ENCODE measurements around the gene NAALADL2. TPM values are rescaled to one million over a fixed set of nuclear protein-coding genes. Genes with fewer than 3 reads are reported as not detected.

Gene NAALADL2
- total and polyA plus RNA-seq, 2 donors (not counting 3 experiments of a cell fraction or from before 2014, with no cell fraction given), result 1.1 to 4.0 TPM

DNA sequence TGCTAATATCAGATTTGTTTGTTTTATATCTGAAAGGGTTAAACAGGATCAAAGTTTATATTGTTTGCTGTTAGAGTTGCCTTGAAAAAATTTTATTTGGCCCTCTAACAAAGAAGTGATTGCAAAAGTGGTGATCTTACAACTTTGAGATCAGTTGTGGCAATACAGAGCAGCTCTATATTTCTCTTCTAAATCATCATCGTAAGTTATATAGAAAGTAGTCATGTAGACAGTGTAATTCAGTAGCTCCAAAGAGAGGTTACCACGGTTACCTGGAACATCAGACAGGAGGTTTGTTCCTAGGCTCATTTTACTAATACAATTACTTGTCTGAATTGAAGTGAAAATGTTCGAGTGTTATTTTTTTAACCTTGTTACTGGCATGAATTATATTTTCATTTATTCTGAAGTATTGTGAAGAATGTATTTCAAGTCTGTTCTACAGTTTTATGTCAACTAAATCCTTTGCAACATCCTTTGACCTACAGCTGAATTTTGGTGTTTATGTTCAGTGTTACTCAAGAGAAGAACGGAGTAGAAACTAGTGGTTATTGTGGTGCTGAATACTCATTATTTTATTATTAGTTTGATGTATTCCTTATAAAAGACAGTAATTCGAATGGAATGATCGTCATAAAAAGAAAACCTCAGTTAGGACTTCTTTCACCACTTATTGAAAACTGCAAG lies 214.2 kb downstream of the NAALADL2 start:
- dilution Hi-C loops (cut with MboI; ENCODE audit: extremely low pct_ligation_motif_present, low sequenced_read_pairs), result no loop called here

More for the DNA sequence above, 214.2 kb downstream of the NAALADL2 start:
- no peak for DNase-seq (ENCODE audit: low read depth, low spot score)
- ChIA-PET CTCF (no interaction called here), POLR2A (no interaction called here)
- H3K4me2 ChIP-seq (ENCODE audit: insufficient read depth, low read length), result no peak overlapping the region
- H3K79me2 ChIP-seq (ENCODE audit: control insufficient read depth, insufficient read depth, low read length), result no peaks in the 10 kb centered on the region
- no peaks in the 10 kb centered on the region for H3K36me3 ChIP-seq (ENCODE audit: control insufficient read depth in 2 of 2, extremely low read depth in 1 of 2, insufficient read depth in 2 of 2, low read length in 2 of 2)
- H3K4me1 ChIP-seq (ENCODE audit: control insufficient read depth, extremely low read depth, insufficient read depth, low read length), result no peaks in the 10 kb centered on the region
- no peaks in the 10 kb centered on the region for H3K9me3 ChIP-seq (replicated peaks; ENCODE audit: control insufficient read depth, insufficient read depth, low read length)
- intact Hi-C loops (cut with micrococcal nuclease), result no loop called here
- H4K20me1 ChIP-seq (replicated peaks; ENCODE audit: control insufficient read depth, extremely low read depth, insufficient read depth, low read length), result no peaks in the 10 kb centered on the region
- no peak overlapping the region for H2AFZ ChIP-seq (ENCODE audit: low read depth, low read length)
- H3K9ac ChIP-seq (replicated peaks; ENCODE audit: extremely low read depth, insufficient read depth, low read length), result no peak overlapping the region
- no peaks in the 10 kb centered on the region for H3K27me3 ChIP-seq (ENCODE audit: control insufficient read depth in 2 of 2, insufficient read depth in 2 of 2, low read length in 2 of 2)
- FAIRE-seq, result no peak
- no peak overlapping the region for H3K4me3 ChIP-seq (replicated peaks in 1 of 3; ENCODE audit: insufficient read depth in 1 of 3, low read depth in 1 of 3, low read length in 3 of 3)
- no peak for TF ChIP-seq MYC (IDR thresholded peaks at IDR 0.05; ENCODE audit: low read depth, low read length)
- TF ChIP-seq GATA2 (IDR thresholded peaks at IDR 0.05; ENCODE audit: insufficient read depth, insufficient read length, low read depth, low read length), result no peak
- no peak for TF ChIP-seq FOS (IDR thresholded peaks at IDR 0.05; ENCODE audit: borderline replicate concordance, insufficient read depth, low read length)
- no peak for TF ChIP-seq POLR2A (IDR thresholded peaks at IDR 0.05; ENCODE audit: low read depth, low read length)
- TF ChIP-seq POLR2AphosphoS5 (IDR thresholded peaks at IDR 0.05; ENCODE audit: insufficient read depth, low read depth, low read length), result no peak
- TF ChIP-seq, protein P1, sequence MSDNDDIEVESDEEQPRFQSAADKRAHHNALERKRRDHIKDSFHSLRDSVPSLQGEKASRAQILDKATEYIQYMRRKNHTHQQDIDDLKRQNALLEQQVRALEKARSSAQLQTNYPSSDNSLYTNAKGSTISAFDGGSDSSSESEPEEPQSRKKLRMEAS (IDR thresholded peaks at IDR 0.05; ENCODE audit: insufficient read depth, insufficient read length), result no peak
- TF ChIP-seq EZH2 (IDR thresholded peaks at IDR 0.05; ENCODE audit: borderline replicate concordance, low read depth, low read length, severe bottlenecking), result no peak
- TF ChIP-seq, protein P2, sequence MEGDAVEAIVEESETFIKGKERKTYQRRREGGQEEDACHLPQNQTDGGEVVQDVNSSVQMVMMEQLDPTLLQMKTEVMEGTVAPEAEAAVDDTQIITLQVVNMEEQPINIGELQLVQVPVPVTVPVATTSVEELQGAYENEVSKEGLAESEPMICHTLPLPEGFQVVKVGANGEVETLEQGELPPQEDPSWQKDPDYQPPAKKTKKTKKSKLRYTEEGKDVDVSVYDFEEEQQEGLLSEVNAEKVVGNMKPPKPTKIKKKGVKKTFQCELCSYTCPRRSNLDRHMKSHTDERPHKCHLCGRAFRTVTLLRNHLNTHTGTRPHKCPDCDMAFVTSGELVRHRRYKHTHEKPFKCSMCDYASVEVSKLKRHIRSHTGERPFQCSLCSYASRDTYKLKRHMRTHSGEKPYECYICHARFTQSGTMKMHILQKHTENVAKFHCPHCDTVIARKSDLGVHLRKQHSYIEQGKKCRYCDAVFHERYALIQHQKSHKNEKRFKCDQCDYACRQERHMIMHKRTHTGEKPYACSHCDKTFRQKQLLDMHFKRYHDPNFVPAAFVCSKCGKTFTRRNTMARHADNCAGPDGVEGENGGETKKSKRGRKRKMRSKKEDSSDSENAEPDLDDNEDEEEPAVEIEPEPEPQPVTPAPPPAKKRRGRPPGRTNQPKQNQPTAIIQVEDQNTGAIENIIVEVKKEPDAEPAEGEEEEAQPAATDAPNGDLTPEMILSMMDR (IDR thresholded peaks at IDR 0.05; ENCODE audit: extremely low read depth in 1 of 2, insufficient read depth in 1 of 2, low read depth in 1 of 2, low read length in 2 of 2), result no peak
- no peak for TF ChIP-seq JUN (IDR thresholded peaks at IDR 0.05; ENCODE audit: borderline replicate concordance, insufficient read depth, insufficient read length, low read depth)
- H3K27ac ChIP-seq (ENCODE audit: insufficient read depth, low read depth, low read length), result no peak overlapping the region
- BruUV-seq (replicated peaks), result no TSS peak
- no peaks in the 10 kb centered on the region for H3K9me1 ChIP-seq (replicated peaks; ENCODE audit: control insufficient read depth, extremely low read depth, insufficient read depth, low read length)

Data from endothelial cell of umbilical vein (primary cell).